HepG2 (cell line): ENCODE measurements around the gene TTC16. TPM values are rescaled to one million over a fixed set of nuclear protein-coding genes. Genes with fewer than 3 reads are reported as not detected.

ENCODE experiments used
- ATAC-seq: fragments of 200-7000 bp; cut with Tn5 transposase; 3 replicates; pipeline ENCODE4 v1.9.1; 2020; ENCODE audit warnings: mild to moderate bottlenecking, moderate library complexity
- BruUV-seq: library from RNA; stranded (reverse); fragments of 400-500 nt; replicated peaks from 2 replicates; lab custom pipeline; 2021; lab: Mats Ljungman, UMichigan
- CTCF ChIA-PET: fragments of 300-600 bp; formaldehyde crosslinking; extraction: SDS; loops from one replicate; lab custom pipeline; 2021; ENCODE audit warnings: low total read pairs, inconsistent platforms, low intra/inter-chr PET ratio; lab: Yijun Ruan, JAX
- POLR2A ChIA-PET: fragments of 350-600 bp; sonication (Branson Sonifier 250); formaldehyde crosslinking; loops from one replicate; lab custom pipeline; 2020; ENCODE audit warnings: antibody characterized with exemption, inconsistent platforms; lab: Yijun Ruan, JAX
- DNase-seq: peaks from one replicate; pipeline ENCODE4 v3.0.0-alpha.2; 2015; ENCODE audit warnings: low spot score
- FAIRE-seq: peaks from 3 replicates; lab custom pipeline; 2011; peaks lifted over from hg19 to GRCh38; lab: Jason Lieb, UNC
- H2AFZ ChIP-seq: one replicate; pipeline ENCODE4 v1.6.1; 2011; ENCODE audit warnings: low read length, inconsistent platforms
- H3K27ac ChIP-seq: fragments of 300-600 bp; 3 replicates; pipeline ENCODE4 v1.8.0; 2011; ENCODE audit warnings: mixed run types, mild to moderate bottlenecking, mixed read lengths, low read length, inconsistent platforms; ENCODE audit not compliant: insufficient read depth; ENCODE audit errors: extremely low read length
- H3K27me3 ChIP-seq, 2 experiments: fragments of 200-600 bp in 1 of 2; 2 replicates in 1 of 2; 3 replicates in 1 of 2; pipeline versions ENCODE4 v1.6.0 to v1.8.0; 2011; ENCODE audit warnings: low read length in 2 of 2, mild to moderate bottlenecking in 2 of 2, moderate library complexity in 2 of 2, inconsistent platforms in 1 of 2; ENCODE audit not compliant: insufficient read depth in 2 of 2, control insufficient read depth in 1 of 2
- H3K36me3 ChIP-seq, 2 experiments: fragments of 200-600 bp in 1 of 2; replicated peaks in 1 of 2; 2 replicates in 1 of 2; 3 replicates in 1 of 2; pipeline versions ENCODE4 v1.5.1 to v1.8.0; 2011; ENCODE audit warnings: low read length in 2 of 2, inconsistent platforms in 1 of 2; ENCODE audit not compliant: insufficient read depth in 2 of 2, control insufficient read depth in 1 of 2
- H3K4me1 ChIP-seq: 2 replicates; pipeline ENCODE4 v1.5.1; 2012; ENCODE audit warnings: low read length, inconsistent platforms; ENCODE audit not compliant: insufficient read depth
- H3K4me2 ChIP-seq: 2 replicates; pipeline ENCODE4 v1.6.0; 2011; ENCODE audit warnings: low read depth, low read length, inconsistent platforms
- H3K4me3 ChIP-seq, 3 experiments: fragments of 200-600 bp in 1 of 3; sonication (generic), shearing (Covaris generic) in 1 of 3; replicated peaks in 1 of 3; 2 replicates each; pipeline ENCODE4 v1.5.1; 2011 to 2016; ENCODE audit warnings: low read length in 3 of 3, inconsistent platforms in 2 of 3, low read depth in 2 of 3, mild to moderate bottlenecking in 2 of 3, control low read depth in 1 of 3, mixed read lengths in 1 of 3; ENCODE audit not compliant: insufficient read depth in 1 of 3
- H3K79me2 ChIP-seq: one replicate; pipeline ENCODE4 v1.6.1; 2011; ENCODE audit warnings: low read length, inconsistent platforms; ENCODE audit not compliant: insufficient read depth
- H3K9ac ChIP-seq: 2 replicates; pipeline ENCODE4 v1.6.0; 2011; ENCODE audit warnings: mild to moderate bottlenecking, low read depth, low read length, inconsistent platforms; ENCODE audit not compliant: insufficient read depth
- H3K9me3 ChIP-seq: 2 replicates; pipeline ENCODE4 v1.5.1; 2012; ENCODE audit warnings: mild to moderate bottlenecking, low read length
- H4K20me1 ChIP-seq: 2 replicates; pipeline ENCODE4 v1.6.0; 2011; ENCODE audit warnings: inconsistent platforms, mild to moderate bottlenecking, low read length, moderate library complexity; ENCODE audit not compliant: insufficient read depth
- HNRNPLL ChIP-seq: fragments of 200-400 bp; formaldehyde crosslinking; IDR thresholded peaks from 2 replicates; pipeline ENCODE4 v1.6.1; 2017; ENCODE audit warnings: mild to moderate bottlenecking, low read depth, low read length; ENCODE audit not compliant: poor library complexity, severe bottlenecking
- KLF13 ChIP-seq: sonication (generic); formaldehyde crosslinking; IDR thresholded peaks from 2 replicates; pipeline ENCODE4 v1.4.0; 2020; ENCODE audit warnings: mild to moderate bottlenecking, missing genetic modification reagents
- NR2F2 ChIP-seq: IDR thresholded peaks from 2 replicates; pipeline ENCODE4 v1.6.1; 2012; ENCODE audit warnings: low read depth, inconsistent platforms, borderline replicate concordance
- SNRNP70 ChIP-seq: fragments of 200-400 bp; formaldehyde crosslinking; IDR thresholded peaks from 2 replicates; pipeline ENCODE4 v1.6.1; 2017; ENCODE audit warnings: mild to moderate bottlenecking, low read depth, low read length, moderate library complexity
- TCF7 ChIP-seq: sonication (generic); IDR thresholded peaks from 2 replicates; pipeline ENCODE4 v1.6.1; 2016; ENCODE audit warnings: antibody characterized with exemption, low read depth
- TRIM24 ChIP-seq: sonication (generic); formaldehyde crosslinking; IDR thresholded peaks from 2 replicates; pipeline ENCODE4 v1.8.0; 2022; ENCODE audit warnings: mild to moderate bottlenecking, missing genetic modification reagents
- ZBTB21 ChIP-seq: sonication (generic); formaldehyde crosslinking; IDR thresholded peaks from 2 replicates; pipeline ENCODE4 v1.4.0; 2020; ENCODE audit warnings: missing genetic modification reagents
- ZFAT ChIP-seq: sonication (generic); formaldehyde crosslinking; conservative IDR thresholded peaks from 2 replicates; pipeline ENCODE4 v1.8.1; 2023; ENCODE audit warnings: missing genetic modification reagents, inconsistent platforms
- ZKSCAN8 ChIP-seq: IDR thresholded peaks from 2 replicates; pipeline ENCODE4 v1.6.1; 2016; ENCODE audit warnings: borderline replicate concordance, missing genetic modification reagents, missing compliant biosample characterization
- ZNF24 ChIP-seq: fragments of 450-650 bp; IDR thresholded peaks from 2 replicates; pipeline ENCODE4 v1.6.1; 2017; ENCODE audit warnings: antibody characterized with exemption, mild to moderate bottlenecking
- ZNF513 ChIP-seq: sonication (generic); formaldehyde crosslinking; conservative IDR thresholded peaks from 2 replicates; pipeline ENCODE4 v1.5.0; 2020; ENCODE audit warnings: missing genetic modification reagents
- ZNF646 ChIP-seq: sonication (generic); formaldehyde crosslinking; IDR thresholded peaks from 2 replicates; pipeline ENCODE4 v1.9.0; 2021; ENCODE audit warnings: mild to moderate bottlenecking, missing genetic modification reagents
- ZNF773 ChIP-seq: sonication (generic); formaldehyde crosslinking; IDR thresholded peaks from 2 replicates; pipeline ENCODE4 v1.4.0; 2020; ENCODE audit warnings: missing genetic modification reagents, borderline replicate concordance
- ZNF788 ChIP-seq: sonication (generic); formaldehyde crosslinking; IDR thresholded peaks from 2 replicates; pipeline ENCODE4 v1.5.0; 2020; ENCODE audit warnings: mild to moderate bottlenecking, missing genetic modification reagents, borderline replicate concordance
- ZSCAN5A ChIP-seq: sonication (generic); formaldehyde crosslinking; IDR thresholded peaks from 2 replicates; pipeline ENCODE4 v1.8.0; 2022; ENCODE audit warnings: mild to moderate bottlenecking, missing genetic modification reagents, borderline replicate concordance
- WGBS: methylation state at CpG from one replicate; pipeline ENCODE4 v1.1.6; 2017; ENCODE audit warnings: low lambda C conversion rate; 5-methylcytosine and 5-hydroxymethylcytosine counted together
- in situ Hi-C: cut with HindIII; loops from 2 replicates; pipeline ENCODE4 v1.10.0; 2017; ENCODE audit warnings: low pct_unique_long_range_greater_than_20kb; ENCODE audit not compliant: extremely low pct_ligation_motif_present
- intact Hi-C: fragments of 100-400 bp; cut with micrococcal nuclease; formaldehyde crosslinking; loops from one replicate; pipeline ENCODE4 v1.10.0; 2022; ENCODE audit not compliant: unreplicated experiment
- polyA plus RNA-seq, 8 experiments: library from polyadenylated mRNA; depleted of rRNA in 3 of 8; stranded (reverse) in 7 of 8; unstranded in 1 of 8; fragments of >200 nt; fragmentation: Illumina TruSeq in 4 of 8; extraction: Trizol in 4 of 8; gene quantifications; 2 replicates each; pipeline versions ENCODE4 v1.2.1 to v1.2.3, GENCODE V29; 2011 to 2016; ENCODE audit warnings: low read depth in 4 of 8, missing spikeins in 1 of 8, mixed read lengths in 1 of 8; ENCODE audit not compliant: insufficient read depth in 1 of 8
- total RNA-seq, 5 experiments: library from RNA; depleted of rRNA; stranded (reverse); fragments of >200 nt; fragmentation: Illumina TruSeq; extraction: Trizol; gene quantifications; 2 replicates each; pipeline ENCODE4 v1.2.3, GENCODE V29; 2016; ENCODE audit warnings: low read depth in 1 of 5

TTC16 gene
- total and polyA plus RNA-seq, 2 of the 13 experiments (the other 11 are each of a cell fraction or from before 2014, with no cell fraction given), result not detected

GRCh38 chr9:127734247-127734746 lies 18.4 kb downstream of the TTC16 start:
- ATAC-seq, result no peak
- no peak overlapping the region for H2AFZ ChIP-seq
- DNase-seq, result no peak
- in situ Hi-C loops (loop anchor here (10.0 kb wide), 1 partner anchor 229 kb away; no protein-coding TSS in a partner anchor), intact Hi-C loops (loop anchor here (1.0 to 2.0 kb wide), 2 partner anchors 69 to 144 kb away; partner anchors contain the start of gene FPGS)
- peak; percentile 49 for FAIRE-seq
- 93% methylated on average over 5 of the region's 22 CpGs for WGBS
- peaks cover 31% of the 10 kb centered on the region for H3K4me1 ChIP-seq
- no peaks in the 10 kb centered on the region for H4K20me1 ChIP-seq
- ChIA-PET POLR2A (interaction anchor here (0.8 to 1.5 kb wide), 12 partner anchors 18 to 283 kb away, joined by 3 to 11 read pairs (median 5); partner anchors contain the start of genes CDK9, LRSAM1, PTRH1 and RPL12), CTCF (interaction anchor here (1.9 to 3.9 kb wide), 2 partner anchors 51 to 144 kb away, joined by 10 to 33 read pairs; partner anchors contain the start of gene CDK9)
- H3K27ac ChIP-seq, result peak overlapping the region; percentile 71
- no TSS peak for BruUV-seq
- H3K36me3 ChIP-seq, result no peaks in the 10 kb centered on the region
- no peaks in the 10 kb centered on the region for H3K79me2 ChIP-seq
- peaks cover 4 to 14% of the 10 kb centered on the region in 2 experiments; a peak in 3 of 5 replicates for H3K27me3 ChIP-seq
- peak overlapping the region; percentile 73 for H3K4me2 ChIP-seq
- H3K9ac ChIP-seq, result peak overlapping the region; percentile 76
- H3K4me3 ChIP-seq, result peak overlapping the region; percentile 57 to 77 (median 74); a peak in 5 of 6 replicates
- H3K9me3 ChIP-seq, result no peaks in the 10 kb centered on the region
- TF ChIP-seq ZNF646 (CRISPR knock-in tag), result no peak
- TF ChIP-seq HNRNPLL, result no peak
- TF ChIP-seq KLF13 (CRISPR knock-in tag), result peak; percentile 51; the same call in 1 of the 2 replicates
- no peak for TF ChIP-seq TRIM24 (CRISPR knock-in tag)
- TF ChIP-seq ZNF24, result no peak
- no peak for TF ChIP-seq SNRNP70
- TF ChIP-seq ZNF773, result no peak
- no peak for TF ChIP-seq ZSCAN5A
- no peak for TF ChIP-seq ZNF788 (CRISPR knock-in tag)
- no peak for TF ChIP-seq ZBTB21 (CRISPR knock-in tag)
- TF ChIP-seq ZKSCAN8 (CRISPR knock-in tag), result no peak
- no peak for TF ChIP-seq ZFAT
- TF ChIP-seq NR2F2, result no peak
- TF ChIP-seq ZNF513 (CRISPR knock-in tag), result no peak
- no peak for TF ChIP-seq TCF7
